ENCODE measurements around the gene GDPD5.

The GDPD5 gene

GRCh38 chr11:75441804-75442132 is 84.0 kb downstream of the GDPD5 start:
- no peak for DNase-seq

- no peak for DNase-seq
Measured at GRCh38 chr11:75440960-75441803, 84.6 kb downstream of the GDPD5 start.

GRCh38 chr11:75439495-75440120 is 86.1 kb downstream of the GDPD5 start:
- DNase-seq: no peak

- no peak for DNase-seq
Measured at GRCh38 chr11:75439026-75439425, 86.7 kb downstream of the GDPD5 start.

- no peak for DNase-seq
Measured at GRCh38 chr11:75437966-75438659, 87.6 kb downstream of the GDPD5 start.

- DNase-seq: no peak
Measured at GRCh38 chr11:75436806-75437205, 88.9 kb downstream of the GDPD5 start.

- no peak for DNase-seq
Measured at GRCh38 chr11:75435571-75435925, 90.2 kb downstream of the GDPD5 start.

- no peak for DNase-seq
Measured at GRCh38 chr11:75434886-75435570, 90.7 kb downstream of the GDPD5 start.

- DNase-seq: no peak
Measured at GRCh38 chr11:75434051-75434450, 91.7 kb downstream of the GDPD5 start.

- no peak for DNase-seq
Measured at GRCh38 chr11:75433443-75433842, 92.3 kb downstream of the GDPD5 start.

GRCh38 chr11:75432911-75433321 is 92.8 kb downstream of the GDPD5 start, which contains the start of gene KLHL35:
Gene KLHL35 (minus strand): TSS chr11:75433203. CDS start chr11:75430629, 2,574 bp downstream.
- DNase-seq: no peak

GRCh38 chr11:75431533-75432525 is 93.9 kb downstream of the GDPD5 start:
- DNase-seq: no peak

GRCh38 chr11:75430714-75431532 is 94.8 kb downstream of the GDPD5 start:
- DNase-seq: peak; percentile 55

- peak; percentile 59 for DNase-seq
Measured at GRCh38 chr11:75429902-75430713, 95.6 kb downstream of the GDPD5 start.

- no peak for DNase-seq
Measured at GRCh38 chr11:75429641-75429901, 96.2 kb downstream of the GDPD5 start.

- DNase-seq: no peak
Measured at GRCh38 chr11:75428989-75429640, 96.6 kb downstream of the GDPD5 start.

GRCh38 chr11:75428281-75428724 is 97.4 kb downstream of the GDPD5 start:
- no peak for DNase-seq

- DNase-seq: no peak
Measured at GRCh38 chr11:75427181-75427580, 98.6 kb downstream of the GDPD5 start.

GRCh38 chr11:75426720-75427086 is 99.0 kb downstream of the GDPD5 start:
- no peak for DNase-seq

- no peak for DNase-seq
Measured at GRCh38 chr11:75425422-75425821, 100.3 kb downstream of the GDPD5 start.
